Measurements from ENCODE around the gene TSR3. TPM values are rescaled to one million over a fixed set of nuclear protein-coding genes. Genes with fewer than 3 reads are reported as not detected.
A peak's percentile ranks its signal among the peaks of the same experiment; 100 is the strongest.

Gene TSR3
- total and polyA plus RNA-seq, 4 donors = 20.3 to 29.9 (median 28.9) TPM

DNA sequence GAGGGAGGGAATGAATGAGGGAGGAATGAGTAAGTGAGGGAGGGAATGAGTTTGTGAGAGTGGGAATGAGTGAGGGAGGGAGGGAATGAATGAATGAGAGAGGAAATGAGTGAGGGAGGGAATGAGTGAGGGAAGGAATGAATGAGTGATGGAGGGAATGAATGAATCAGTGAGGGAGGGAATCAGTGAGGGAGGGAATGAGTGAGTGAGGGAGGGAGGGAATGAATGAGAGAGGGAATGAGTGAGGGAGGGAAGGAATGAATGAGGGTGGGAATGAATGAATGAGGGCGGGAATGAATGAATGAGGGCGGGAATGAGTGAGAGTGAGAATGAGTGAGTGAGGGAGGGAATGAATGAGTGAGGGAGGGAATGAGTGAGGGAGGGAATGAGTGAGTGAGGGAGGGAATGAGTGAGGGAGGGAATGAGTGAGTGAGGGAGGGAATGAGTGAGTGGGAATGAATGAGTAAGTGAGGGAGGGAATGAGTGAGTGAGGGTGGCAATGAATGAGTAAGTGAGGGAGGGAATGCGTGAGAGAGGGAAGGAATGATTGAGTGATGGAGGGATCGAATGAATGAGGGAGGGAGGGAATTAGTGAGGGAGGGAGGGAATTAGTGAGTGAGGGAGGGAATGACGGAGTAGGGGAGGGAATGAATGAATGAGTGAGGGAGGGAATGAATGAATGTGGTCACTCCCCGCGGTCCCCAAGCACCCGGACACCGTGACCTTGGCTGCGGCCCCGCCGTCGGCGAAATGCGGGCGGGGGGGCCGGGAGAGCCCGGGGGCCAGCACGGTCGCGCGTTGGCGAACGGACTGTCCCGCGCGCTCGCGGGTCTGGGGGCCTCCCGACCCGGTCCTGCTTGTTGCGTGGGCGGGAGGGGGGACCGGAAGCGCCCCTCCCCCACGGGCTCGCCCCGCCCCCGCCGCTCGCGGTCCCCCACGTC lies 43.4 kb downstream of the TSR3 start:
- 6% methylated on average over 42 of the region's 43 CpGs for WGBS
- DNase-seq (ENCODE audit: low spot score) = no peak

DNA sequence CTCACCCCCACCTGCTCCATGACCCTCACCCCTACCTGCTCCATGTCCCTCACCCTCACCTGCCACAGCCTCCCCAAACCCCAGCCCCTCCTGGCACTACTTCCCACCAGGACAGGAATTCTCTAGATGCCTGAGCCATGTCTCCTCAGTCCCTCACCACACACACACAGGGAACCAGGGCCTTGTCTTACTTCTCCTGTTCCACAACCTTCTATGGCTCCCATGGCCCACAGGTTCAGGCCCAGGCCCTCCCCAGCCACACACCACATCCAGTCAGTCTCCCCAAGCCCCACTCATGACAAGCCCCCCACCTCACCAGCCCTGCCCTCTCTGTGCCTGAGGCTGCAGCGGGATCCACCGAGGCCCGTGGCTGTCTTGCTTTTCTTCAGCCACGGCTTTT lies 45.3 kb downstream of the TSR3 start:
- Histone ChIP-seq H3K27ac (ENCODE audit: low read depth in 1 of 2, low read length in 2 of 2) (no peak overlapping the region), H3K4me3 (ENCODE audit: low read depth in 1 of 3, low read length in 3 of 3) (no peak overlapping the region), H3K27me3 (ENCODE audit: control insufficient read depth in 4 of 4, insufficient read depth in 4 of 4, low read length in 3 of 4) (no peaks in the 10 kb centered on the region)

More for the DNA sequence above, 43.4 kb downstream of the TSR3 start:
- Histone ChIP-seq H3K36me3 (ENCODE audit: control insufficient read depth in 4 of 4, insufficient read depth in 3 of 4, low read depth in 1 of 4, low read length in 3 of 4) (no peaks in the 10 kb centered on the region), H3K4me3 (ENCODE audit: low read depth in 1 of 3, low read length in 3 of 3) (peak overlapping the region; percentile 56 to 99 (median 59)), H3K9ac (ENCODE audit: low read depth in 1 of 2, low read length in 2 of 2) (no peak overlapping the region), H3K27ac (ENCODE audit: low read depth in 1 of 2, low read length in 2 of 2) (peak overlapping the region; percentile 99), H3K4me1 (ENCODE audit: control insufficient read depth in 4 of 4, insufficient read depth in 4 of 4, low read length in 3 of 4) (peaks cover 9 to 35% (median 31%) of the 10 kb centered on the region in 4 donors), H3K9me3 (ENCODE audit: control insufficient read depth in 4 of 4, low read length in 3 of 4) (no peaks in the 10 kb centered on the region), H3K27me3 (ENCODE audit: control insufficient read depth in 4 of 4, insufficient read depth in 4 of 4, low read length in 3 of 4) (no peaks in the 10 kb centered on the region)
- peak in 1 of 2 donors; percentile 58 for TF ChIP-seq EGR1 (IDR thresholded peaks at IDR 0.05; ENCODE audit: low read depth in 2 of 2)
- TF ChIP-seq RXRA (IDR thresholded peaks at IDR 0.05) = no peak

DNA sequence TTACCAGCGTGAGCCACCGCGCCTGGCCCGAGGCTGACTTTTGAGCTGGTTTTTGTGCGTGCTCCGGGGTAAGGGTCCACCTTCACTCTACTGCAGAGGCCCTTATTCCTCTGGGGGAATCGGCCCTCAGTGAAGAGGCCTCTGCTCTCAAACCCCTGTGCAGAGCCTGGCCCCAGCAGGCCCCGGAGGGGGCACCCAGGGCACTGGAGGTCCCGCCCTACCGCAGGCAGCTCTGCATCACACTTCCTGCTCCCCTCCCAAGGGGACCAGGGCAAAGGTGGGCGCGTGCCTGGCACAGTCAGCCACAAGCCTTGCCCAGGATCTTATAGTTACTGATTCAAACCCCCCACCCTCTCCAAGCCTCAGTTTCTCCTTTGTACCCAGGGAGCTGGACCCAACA lies 45.9 kb downstream of the TSR3 start:
- no peaks in the 10 kb centered on the region for H3K36me3 ChIP-seq (ENCODE audit: control insufficient read depth in 4 of 4, insufficient read depth in 3 of 4, low read depth in 1 of 4, low read length in 3 of 4)
- H3K9me3 ChIP-seq (ENCODE audit: control insufficient read depth in 4 of 4, low read length in 3 of 4) = no peaks in the 10 kb centered on the region
- H3K27me3 ChIP-seq (ENCODE audit: control insufficient read depth in 4 of 4, insufficient read depth in 4 of 4, low read length in 3 of 4) = no peaks in the 10 kb centered on the region
- 82% methylated on average over 12 of the region's 12 CpGs for WGBS
- peaks cover under 1 to 18% (median 10%) of the 10 kb centered on the region in 4 donors for H3K4me1 ChIP-seq (ENCODE audit: control insufficient read depth in 4 of 4, insufficient read depth in 4 of 4, low read length in 3 of 4)
- TF ChIP-seq GABPA (IDR thresholded peaks at IDR 0.05 in 1 of 2, conservative IDR thresholded peaks at IDR 0.05 in 1 of 2) = no peak
- TF ChIP-seq SP1 (IDR thresholded peaks at IDR 0.05) = no peak
- TF ChIP-seq, protein P1, sequence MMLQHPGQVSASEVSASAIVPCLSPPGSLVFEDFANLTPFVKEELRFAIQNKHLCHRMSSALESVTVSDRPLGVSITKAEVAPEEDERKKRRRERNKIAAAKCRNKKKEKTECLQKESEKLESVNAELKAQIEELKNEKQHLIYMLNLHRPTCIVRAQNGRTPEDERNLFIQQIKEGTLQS (IDR thresholded peaks at IDR 0.05) = no peak
- no peak for TF ChIP-seq EGR1 (IDR thresholded peaks at IDR 0.05; ENCODE audit: low read depth in 2 of 2)
- TF ChIP-seq HNF4A (conservative IDR thresholded peaks at IDR 0.05) = no peak
- TF ChIP-seq, protein P2, sequence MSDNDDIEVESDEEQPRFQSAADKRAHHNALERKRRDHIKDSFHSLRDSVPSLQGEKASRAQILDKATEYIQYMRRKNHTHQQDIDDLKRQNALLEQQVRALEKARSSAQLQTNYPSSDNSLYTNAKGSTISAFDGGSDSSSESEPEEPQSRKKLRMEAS (IDR thresholded peaks at IDR 0.05) = no peak
- no peak for TF ChIP-seq NR2F2 (IDR thresholded peaks at IDR 0.05)
- no peak for TF ChIP-seq FOXA1 (IDR thresholded peaks at IDR 0.05)
- TF ChIP-seq, protein P3, sequence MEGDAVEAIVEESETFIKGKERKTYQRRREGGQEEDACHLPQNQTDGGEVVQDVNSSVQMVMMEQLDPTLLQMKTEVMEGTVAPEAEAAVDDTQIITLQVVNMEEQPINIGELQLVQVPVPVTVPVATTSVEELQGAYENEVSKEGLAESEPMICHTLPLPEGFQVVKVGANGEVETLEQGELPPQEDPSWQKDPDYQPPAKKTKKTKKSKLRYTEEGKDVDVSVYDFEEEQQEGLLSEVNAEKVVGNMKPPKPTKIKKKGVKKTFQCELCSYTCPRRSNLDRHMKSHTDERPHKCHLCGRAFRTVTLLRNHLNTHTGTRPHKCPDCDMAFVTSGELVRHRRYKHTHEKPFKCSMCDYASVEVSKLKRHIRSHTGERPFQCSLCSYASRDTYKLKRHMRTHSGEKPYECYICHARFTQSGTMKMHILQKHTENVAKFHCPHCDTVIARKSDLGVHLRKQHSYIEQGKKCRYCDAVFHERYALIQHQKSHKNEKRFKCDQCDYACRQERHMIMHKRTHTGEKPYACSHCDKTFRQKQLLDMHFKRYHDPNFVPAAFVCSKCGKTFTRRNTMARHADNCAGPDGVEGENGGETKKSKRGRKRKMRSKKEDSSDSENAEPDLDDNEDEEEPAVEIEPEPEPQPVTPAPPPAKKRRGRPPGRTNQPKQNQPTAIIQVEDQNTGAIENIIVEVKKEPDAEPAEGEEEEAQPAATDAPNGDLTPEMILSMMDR (IDR thresholded peaks at IDR 0.05; ENCODE audit: low read depth, low read length, missing input control) = no peak
- no peak for TF ChIP-seq JUND (IDR thresholded peaks at IDR 0.05)
- TF ChIP-seq, protein P4, sequence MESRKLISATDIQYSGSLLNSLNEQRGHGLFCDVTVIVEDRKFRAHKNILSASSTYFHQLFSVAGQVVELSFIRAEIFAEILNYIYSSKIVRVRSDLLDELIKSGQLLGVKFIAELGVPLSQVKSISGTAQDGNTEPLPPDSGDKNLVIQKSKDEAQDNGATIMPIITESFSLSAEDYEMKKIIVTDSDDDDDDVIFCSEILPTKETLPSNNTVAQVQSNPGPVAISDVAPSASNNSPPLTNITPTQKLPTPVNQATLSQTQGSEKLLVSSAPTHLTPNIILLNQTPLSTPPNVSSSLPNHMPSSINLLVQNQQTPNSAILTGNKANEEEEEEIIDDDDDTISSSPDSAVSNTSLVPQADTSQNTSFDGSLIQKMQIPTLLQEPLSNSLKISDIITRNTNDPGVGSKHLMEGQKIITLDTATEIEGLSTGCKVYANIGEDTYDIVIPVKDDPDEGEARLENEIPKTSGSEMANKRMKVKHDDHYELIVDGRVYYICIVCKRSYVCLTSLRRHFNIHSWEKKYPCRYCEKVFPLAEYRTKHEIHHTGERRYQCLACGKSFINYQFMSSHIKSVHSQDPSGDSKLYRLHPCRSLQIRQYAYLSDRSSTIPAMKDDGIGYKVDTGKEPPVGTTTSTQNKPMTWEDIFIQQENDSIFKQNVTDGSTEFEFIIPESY (IDR thresholded peaks at IDR 0.05) = no peak
- TF ChIP-seq HNF4G (IDR thresholded peaks at IDR 0.05) = no peak
- TF ChIP-seq, protein P5, sequence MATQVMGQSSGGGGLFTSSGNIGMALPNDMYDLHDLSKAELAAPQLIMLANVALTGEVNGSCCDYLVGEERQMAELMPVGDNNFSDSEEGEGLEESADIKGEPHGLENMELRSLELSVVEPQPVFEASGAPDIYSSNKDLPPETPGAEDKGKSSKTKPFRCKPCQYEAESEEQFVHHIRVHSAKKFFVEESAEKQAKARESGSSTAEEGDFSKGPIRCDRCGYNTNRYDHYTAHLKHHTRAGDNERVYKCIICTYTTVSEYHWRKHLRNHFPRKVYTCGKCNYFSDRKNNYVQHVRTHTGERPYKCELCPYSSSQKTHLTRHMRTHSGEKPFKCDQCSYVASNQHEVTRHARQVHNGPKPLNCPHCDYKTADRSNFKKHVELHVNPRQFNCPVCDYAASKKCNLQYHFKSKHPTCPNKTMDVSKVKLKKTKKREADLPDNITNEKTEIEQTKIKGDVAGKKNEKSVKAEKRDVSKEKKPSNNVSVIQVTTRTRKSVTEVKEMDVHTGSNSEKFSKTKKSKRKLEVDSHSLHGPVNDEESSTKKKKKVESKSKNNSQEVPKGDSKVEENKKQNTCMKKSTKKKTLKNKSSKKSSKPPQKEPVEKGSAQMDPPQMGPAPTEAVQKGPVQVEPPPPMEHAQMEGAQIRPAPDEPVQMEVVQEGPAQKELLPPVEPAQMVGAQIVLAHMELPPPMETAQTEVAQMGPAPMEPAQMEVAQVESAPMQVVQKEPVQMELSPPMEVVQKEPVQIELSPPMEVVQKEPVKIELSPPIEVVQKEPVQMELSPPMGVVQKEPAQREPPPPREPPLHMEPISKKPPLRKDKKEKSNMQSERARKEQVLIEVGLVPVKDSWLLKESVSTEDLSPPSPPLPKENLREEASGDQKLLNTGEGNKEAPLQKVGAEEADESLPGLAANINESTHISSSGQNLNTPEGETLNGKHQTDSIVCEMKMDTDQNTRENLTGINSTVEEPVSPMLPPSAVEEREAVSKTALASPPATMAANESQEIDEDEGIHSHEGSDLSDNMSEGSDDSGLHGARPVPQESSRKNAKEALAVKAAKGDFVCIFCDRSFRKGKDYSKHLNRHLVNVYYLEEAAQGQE (IDR thresholded peaks at IDR 0.05) = no peak
- no peak for TF ChIP-seq RAD21 (IDR thresholded peaks at IDR 0.05)
- TF ChIP-seq RXRA (IDR thresholded peaks at IDR 0.05) = no peak
- no peak for TF ChIP-seq FOXA2 (IDR thresholded peaks at IDR 0.05)
- no peak for DNase-seq (ENCODE audit: low spot score)
- H3K9ac ChIP-seq (ENCODE audit: low read depth in 1 of 2, low read length in 2 of 2) = no peak overlapping the region
- no peak overlapping the region for H3K4me3 ChIP-seq (ENCODE audit: low read depth in 1 of 3, low read length in 3 of 3)
- no peak overlapping the region for H3K27ac ChIP-seq (ENCODE audit: low read depth in 1 of 2, low read length in 2 of 2)

More for the DNA sequence above, 45.3 kb downstream of the TSR3 start:
- Histone ChIP-seq H3K9ac (ENCODE audit: low read depth in 1 of 2, low read length in 2 of 2) (no peak overlapping the region), H3K9me3 (ENCODE audit: control insufficient read depth in 4 of 4, low read length in 3 of 4) (no peaks in the 10 kb centered on the region), H3K4me1 (ENCODE audit: control insufficient read depth in 4 of 4, insufficient read depth in 4 of 4, low read length in 3 of 4) (peaks cover 3 to 18% (median 12%) of the 10 kb centered on the region in 4 donors), H3K36me3 (ENCODE audit: control insufficient read depth in 4 of 4, insufficient read depth in 3 of 4, low read depth in 1 of 4, low read length in 3 of 4) (no peaks in the 10 kb centered on the region)
- TF ChIP-seq HNF4A (conservative IDR thresholded peaks at IDR 0.05) (no peak), FOXA1 (IDR thresholded peaks at IDR 0.05) (no peak)
- WGBS = 74% methylated on average over 4 of the region's 4 CpGs
- DNase-seq (ENCODE audit: low spot score) = no peak

Measured in liver (tissue), 9 donors.